Measurements from ENCODE around the gene C14orf132. TPM values are rescaled to one million over a fixed set of nuclear protein-coding genes. Genes with fewer than 3 reads are reported as not detected.

Gene C14orf132
- total and polyA plus RNA-seq, 2 experiments from 2014 or later, result 17.0 to 19.3 TPM

DNA sequence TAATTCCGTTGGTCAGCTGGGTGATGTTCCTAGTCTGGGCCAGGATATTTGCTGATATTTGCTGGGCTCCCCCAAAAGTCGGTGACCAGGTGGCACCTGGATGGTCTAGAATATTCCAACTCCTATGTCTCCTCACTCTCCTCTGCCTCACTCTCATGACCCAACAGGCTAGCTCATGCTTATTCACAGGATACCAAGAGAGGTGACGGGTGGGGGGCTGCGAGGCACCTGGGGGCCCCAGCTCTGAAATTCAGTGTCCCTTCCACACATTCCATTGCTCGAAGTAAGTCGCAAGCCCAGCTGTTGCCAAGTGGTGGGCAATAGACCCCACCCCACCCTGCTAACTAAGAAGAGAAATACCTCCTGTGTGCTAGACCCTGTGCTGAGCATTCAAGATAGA, 67.7 kb downstream of the C14orf132 start:
- 88% methylated on average over 6 of the region's 6 CpGs for WGBS (ENCODE audit: low lambda C conversion rate, missing lambda C conversion rate)
- no peaks in the 10 kb centered on the region for H3K9me3 ChIP-seq (ENCODE audit: low read depth)
- no peak overlapping the region for H2AFZ ChIP-seq
- H3K27ac ChIP-seq, result no peak overlapping the region
- no peaks in the 10 kb centered on the region for H3K9me2 ChIP-seq (replicated peaks; ENCODE audit: insufficient read depth)
- H3K36me3 ChIP-seq (replicated peaks; ENCODE audit: insufficient read depth, low read depth), result no peaks in the 10 kb centered on the region
- H3K4me3 ChIP-seq, result no peak overlapping the region
- no peak for DNase-seq (ENCODE audit: low spot score)
- peaks cover 11% of the 10 kb centered on the region for H3K4me1 ChIP-seq (ENCODE audit: insufficient read depth)
- no peaks in the 10 kb centered on the region for H4K20me1 ChIP-seq (ENCODE audit: insufficient read depth, poor library complexity, severe bottlenecking)
- no peaks in the 10 kb centered on the region for H3K27me3 ChIP-seq
- TF ChIP-seq EZH2 (IDR thresholded peaks at IDR 0.05; ENCODE audit: borderline replicate concordance) (no peak), EZH2phosphoT487 (IDR thresholded peaks at IDR 0.05; ENCODE audit: low read depth, severe bottlenecking, unreplicated experiment) (no peak)
- TF ChIP-seq, protein P1, sequence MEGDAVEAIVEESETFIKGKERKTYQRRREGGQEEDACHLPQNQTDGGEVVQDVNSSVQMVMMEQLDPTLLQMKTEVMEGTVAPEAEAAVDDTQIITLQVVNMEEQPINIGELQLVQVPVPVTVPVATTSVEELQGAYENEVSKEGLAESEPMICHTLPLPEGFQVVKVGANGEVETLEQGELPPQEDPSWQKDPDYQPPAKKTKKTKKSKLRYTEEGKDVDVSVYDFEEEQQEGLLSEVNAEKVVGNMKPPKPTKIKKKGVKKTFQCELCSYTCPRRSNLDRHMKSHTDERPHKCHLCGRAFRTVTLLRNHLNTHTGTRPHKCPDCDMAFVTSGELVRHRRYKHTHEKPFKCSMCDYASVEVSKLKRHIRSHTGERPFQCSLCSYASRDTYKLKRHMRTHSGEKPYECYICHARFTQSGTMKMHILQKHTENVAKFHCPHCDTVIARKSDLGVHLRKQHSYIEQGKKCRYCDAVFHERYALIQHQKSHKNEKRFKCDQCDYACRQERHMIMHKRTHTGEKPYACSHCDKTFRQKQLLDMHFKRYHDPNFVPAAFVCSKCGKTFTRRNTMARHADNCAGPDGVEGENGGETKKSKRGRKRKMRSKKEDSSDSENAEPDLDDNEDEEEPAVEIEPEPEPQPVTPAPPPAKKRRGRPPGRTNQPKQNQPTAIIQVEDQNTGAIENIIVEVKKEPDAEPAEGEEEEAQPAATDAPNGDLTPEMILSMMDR (IDR thresholded peaks at IDR 0.05; ENCODE audit: poor library complexity), result no peak
- no peak overlapping the region for H3K4me2 ChIP-seq
- no peaks in the 10 kb centered on the region for H3K79me2 ChIP-seq

DNA sequence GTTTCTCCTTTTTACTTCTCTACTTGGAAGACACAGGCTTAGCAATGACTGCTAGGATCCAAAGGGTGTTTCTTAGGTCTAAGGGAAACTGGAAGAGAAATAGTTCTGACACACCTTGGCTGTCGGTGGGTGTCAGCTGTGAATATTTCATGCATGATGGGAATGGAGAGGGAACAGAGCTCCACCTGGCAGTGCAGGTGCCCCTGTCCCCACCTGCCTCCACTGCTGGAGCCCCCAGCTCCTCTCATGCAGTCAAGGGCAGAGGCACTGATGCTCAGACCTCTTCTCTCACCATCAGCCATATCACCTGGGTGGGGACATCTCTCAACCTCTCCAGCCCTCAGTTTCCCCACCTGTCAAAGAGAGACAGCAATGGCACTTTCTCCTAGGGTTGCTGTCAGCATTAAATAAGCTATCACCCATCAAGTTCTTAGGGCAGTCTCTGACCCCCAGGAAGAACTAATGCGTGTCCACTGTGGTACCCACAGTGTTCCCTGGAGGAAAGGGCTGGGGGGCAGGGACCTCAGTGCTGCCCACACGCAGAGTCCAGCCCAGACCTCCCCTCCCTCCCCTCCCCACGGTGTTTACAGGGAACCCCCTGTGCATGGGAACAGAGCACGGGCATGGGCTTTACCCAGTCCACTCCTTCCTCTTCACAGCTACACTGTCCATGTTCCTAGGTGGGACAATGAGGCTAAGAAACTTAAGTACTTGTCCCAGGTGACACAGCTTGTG, 69.1 kb downstream of the C14orf132 start:
- peaks cover 11% of the 10 kb centered on the region for H3K4me1 ChIP-seq (ENCODE audit: insufficient read depth)
- no peaks in the 10 kb centered on the region for H3K79me2 ChIP-seq
- no peaks in the 10 kb centered on the region for H4K20me1 ChIP-seq (ENCODE audit: insufficient read depth, poor library complexity, severe bottlenecking)
- no peak for DNase-seq (ENCODE audit: low spot score)
- TF ChIP-seq EZH2phosphoT487 (IDR thresholded peaks at IDR 0.05; ENCODE audit: low read depth, severe bottlenecking, unreplicated experiment), result no peak
- no peak for TF ChIP-seq EZH2 (IDR thresholded peaks at IDR 0.05; ENCODE audit: borderline replicate concordance)
- no peaks in the 10 kb centered on the region for H3K27me3 ChIP-seq
- H3K9me3 ChIP-seq (ENCODE audit: low read depth), result peaks cover 1% of the 10 kb centered on the region
- no peaks in the 10 kb centered on the region for H3K36me3 ChIP-seq (replicated peaks; ENCODE audit: insufficient read depth, low read depth)
- H2AFZ ChIP-seq, result no peak overlapping the region
- H3K4me2 ChIP-seq, result no peak overlapping the region
- H3K27ac ChIP-seq, result no peak overlapping the region
- 76% methylated on average over 5 of the region's 5 CpGs for WGBS (ENCODE audit: low lambda C conversion rate, missing lambda C conversion rate)
- H3K4me3 ChIP-seq, result no peak overlapping the region
- no peaks in the 10 kb centered on the region for H3K9me2 ChIP-seq (replicated peaks; ENCODE audit: insufficient read depth)

DNA sequence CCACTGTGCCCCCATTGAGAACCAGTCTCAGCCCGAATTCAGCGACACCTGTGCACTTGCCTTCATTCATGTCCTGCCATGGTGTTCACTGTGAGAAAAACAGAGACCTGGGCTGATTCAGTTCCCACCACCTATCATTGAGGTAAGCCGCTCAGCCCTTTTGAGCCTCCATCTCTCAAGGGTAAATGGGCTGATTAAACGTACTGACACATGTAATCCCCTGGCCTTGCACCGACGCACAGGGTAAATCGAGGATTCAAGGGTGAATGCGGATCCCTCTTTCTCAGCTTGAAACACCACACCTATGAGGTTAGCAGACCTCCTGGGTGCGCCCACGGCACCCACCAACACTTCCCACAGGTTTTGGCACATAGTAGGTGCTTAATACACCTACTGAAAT, 69.7 kb downstream of the C14orf132 start:
- no peaks in the 10 kb centered on the region for H3K9me2 ChIP-seq (replicated peaks; ENCODE audit: insufficient read depth)
- DNase-seq (ENCODE audit: low spot score), result no peak
- H3K4me1 ChIP-seq (ENCODE audit: insufficient read depth), result peaks cover 11% of the 10 kb centered on the region
- H3K9me3 ChIP-seq (ENCODE audit: low read depth), result peaks cover 4% of the 10 kb centered on the region
- H3K4me2 ChIP-seq, result no peak overlapping the region
- WGBS (ENCODE audit: low lambda C conversion rate, missing lambda C conversion rate), result 85% methylated on average over 10 of the region's 10 CpGs
- H3K27me3 ChIP-seq, result no peaks in the 10 kb centered on the region
- TF ChIP-seq, protein P1 (IDR thresholded peaks at IDR 0.05; ENCODE audit: poor library complexity), result no peak
- TF ChIP-seq EZH2phosphoT487 (IDR thresholded peaks at IDR 0.05; ENCODE audit: low read depth, severe bottlenecking, unreplicated experiment) (no peak), EZH2 (IDR thresholded peaks at IDR 0.05; ENCODE audit: borderline replicate concordance) (no peak)
- H3K36me3 ChIP-seq (replicated peaks; ENCODE audit: insufficient read depth, low read depth), result no peaks in the 10 kb centered on the region
- no peak overlapping the region for H3K27ac ChIP-seq
- H3K4me3 ChIP-seq, result no peak overlapping the region
- H3K79me2 ChIP-seq, result no peaks in the 10 kb centered on the region
- no peaks in the 10 kb centered on the region for H4K20me1 ChIP-seq (ENCODE audit: insufficient read depth, poor library complexity, severe bottlenecking)
- H2AFZ ChIP-seq, result no peak overlapping the region

DNA sequence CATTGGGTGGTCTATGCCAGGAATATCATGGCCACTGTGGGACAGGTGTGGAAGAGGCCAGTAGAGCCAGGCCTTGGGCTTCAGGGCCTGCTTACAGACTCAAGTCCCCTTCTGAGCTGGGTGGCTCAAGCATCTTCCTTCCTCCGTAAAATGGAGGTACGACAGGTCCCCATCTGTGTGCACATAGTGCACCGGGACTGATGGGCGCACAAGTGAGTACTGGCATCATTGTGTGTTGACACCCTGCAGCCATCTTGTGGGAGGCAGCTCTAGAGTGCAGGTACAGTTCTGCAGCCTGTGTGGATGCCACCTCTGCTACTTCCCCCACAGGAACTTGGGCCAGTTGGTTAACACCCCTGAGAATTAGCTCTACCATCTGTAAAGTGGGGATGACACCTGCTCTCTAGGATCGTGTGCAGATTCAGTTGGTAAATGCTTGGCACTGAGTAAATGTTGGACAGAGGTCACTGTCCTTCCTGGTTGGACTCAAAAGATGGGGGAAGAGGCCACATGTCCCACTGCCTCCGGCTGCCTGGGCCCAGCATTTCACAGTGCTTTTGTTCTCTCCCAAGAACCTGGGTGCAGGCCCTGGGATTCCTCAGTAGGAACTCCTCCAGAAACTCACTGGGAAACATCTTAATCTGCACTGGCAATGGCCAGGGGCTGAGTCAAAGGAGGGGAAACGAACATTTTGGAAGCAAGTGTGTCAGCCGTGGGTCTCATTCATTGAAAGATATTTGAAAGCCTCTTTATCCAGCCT, 70.6 kb downstream of the C14orf132 start:
- no peaks in the 10 kb centered on the region for H3K36me3 ChIP-seq (replicated peaks; ENCODE audit: insufficient read depth, low read depth)
- WGBS (ENCODE audit: low lambda C conversion rate, missing lambda C conversion rate), result 93% methylated on average over 8 of the region's 8 CpGs
- H3K4me1 ChIP-seq (ENCODE audit: insufficient read depth), result peaks cover 8% of the 10 kb centered on the region
- no peaks in the 10 kb centered on the region for H4K20me1 ChIP-seq (ENCODE audit: insufficient read depth, poor library complexity, severe bottlenecking)
- H3K79me2 ChIP-seq, result no peaks in the 10 kb centered on the region
- no peak overlapping the region for H3K4me2 ChIP-seq
- no peaks in the 10 kb centered on the region for H3K27me3 ChIP-seq
- peaks cover 4% of the 10 kb centered on the region for H3K9me3 ChIP-seq (ENCODE audit: low read depth)
- no peaks in the 10 kb centered on the region for H3K9me2 ChIP-seq (replicated peaks; ENCODE audit: insufficient read depth)
- no peak for DNase-seq (ENCODE audit: low spot score)
- no peak overlapping the region for H2AFZ ChIP-seq
- no peak overlapping the region for H3K4me3 ChIP-seq
- TF ChIP-seq EZH2 (IDR thresholded peaks at IDR 0.05; ENCODE audit: borderline replicate concordance), result no peak
- TF ChIP-seq EZH2phosphoT487 (IDR thresholded peaks at IDR 0.05; ENCODE audit: low read depth, severe bottlenecking, unreplicated experiment), result no peak
- TF ChIP-seq, protein P1 (IDR thresholded peaks at IDR 0.05; ENCODE audit: poor library complexity), result no peak
- no peak overlapping the region for H3K27ac ChIP-seq
